ENCODE results near the gene RGS9. TPM values are rescaled to one million over a fixed set of nuclear protein-coding genes. Genes with fewer than 3 reads are reported as not detected.
A peak's percentile ranks its signal among the peaks of the same experiment; 100 is the strongest.

The RGS9 gene
- total RNA-seq, 1 donor, result 3.0 TPM

GRCh38 chr17:65243838-65244625 is 106.9 kb downstream of the RGS9 start:
- DNase-seq (ENCODE audit: low read depth), result peak; percentile 70

GRCh38 chr17:65246252-65246651 is 109.1 kb downstream of the RGS9 start:
- TF ChIP-seq CTCF (IDR thresholded peaks at IDR 0.05; ENCODE audit: insufficient read depth, low read length), result no peak
- no peak for DNase-seq (ENCODE audit: low read depth)
- no peak overlapping the region for H3K4me3 ChIP-seq (ENCODE audit: low read depth, low read length)

More at GRCh38 chr17:65243838-65244625, 106.9 kb downstream of the RGS9 start:
- no peak for TF ChIP-seq CTCF (IDR thresholded peaks at IDR 0.05; ENCODE audit: insufficient read depth, low read length)
- no peak overlapping the region for H3K4me3 ChIP-seq (ENCODE audit: low read depth, low read length)

GRCh38 chr17:65249774-65250173 is 112.6 kb downstream of the RGS9 start:
- no peak overlapping the region for H3K4me3 ChIP-seq (ENCODE audit: low read depth, low read length)
- no peak for TF ChIP-seq CTCF (IDR thresholded peaks at IDR 0.05; ENCODE audit: insufficient read depth, low read length)
- DNase-seq (ENCODE audit: low read depth), result no peak

- no peak for DNase-seq (ENCODE audit: low read depth)
- no peak for TF ChIP-seq CTCF (IDR thresholded peaks at IDR 0.05; ENCODE audit: insufficient read depth, low read length)
Measured at GRCh38 chr17:65254166-65254565, 117.0 kb downstream of the RGS9 start.

GRCh38 chr17:65259281-65259680 is 122.1 kb downstream of the RGS9 start:
- no peak for DNase-seq (ENCODE audit: low read depth)
- TF ChIP-seq CTCF (IDR thresholded peaks at IDR 0.05; ENCODE audit: insufficient read depth, low read length), result no peak
- no peak overlapping the region for H3K4me3 ChIP-seq (ENCODE audit: low read depth, low read length)

More at GRCh38 chr17:65254166-65254565, 117.0 kb downstream of the RGS9 start:
- no peak overlapping the region for H3K4me3 ChIP-seq (ENCODE audit: low read depth, low read length)

GRCh38 chr17:65259696-65260485 is 122.7 kb downstream of the RGS9 start:
- no peak overlapping the region for H3K4me3 ChIP-seq (ENCODE audit: low read depth, low read length)
- DNase-seq (ENCODE audit: low read depth), result no peak
- no peak for TF ChIP-seq CTCF (IDR thresholded peaks at IDR 0.05; ENCODE audit: insufficient read depth, low read length)

Measured in fibroblast of the aortic adventitia (primary cell).